Measurements from ENCODE around the gene CD82.

DNA sequence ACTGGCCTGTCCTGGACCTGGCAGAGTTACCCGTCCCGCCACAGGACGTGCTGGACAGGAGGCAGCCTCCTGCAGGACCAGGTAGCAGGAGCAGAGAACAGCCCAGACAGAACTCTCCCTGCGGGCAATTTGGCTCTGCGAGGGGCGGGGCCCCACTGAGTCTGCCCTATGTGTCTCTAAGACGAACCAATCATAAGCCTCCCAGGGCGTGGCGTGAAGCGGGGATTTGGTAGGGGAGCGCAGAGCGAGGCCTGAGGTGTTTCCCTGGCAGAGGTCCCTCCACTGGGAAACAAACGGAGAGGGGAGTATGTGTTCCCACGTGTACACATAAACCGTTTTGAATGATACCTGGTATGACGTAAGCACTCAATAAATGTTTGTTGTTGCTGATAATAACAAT, 7.4 kb downstream of the CD82 start:
- TF ChIP-seq CTCF (IDR thresholded peaks at IDR 0.05) (no peak), POLR2A (IDR thresholded peaks at IDR 0.05) (no peak)
